HG03280 (cell line): ENCODE data around the gene RBM14.
"Not testable (repeated sequence)": the region's sequence is repeated elsewhere in the genome, so short reads cannot be mapped to it uniquely, and the experiment has no call there.

Experiments
- ATAC-seq: cut with Tn5 transposase; IDR thresholded peaks from one replicate; pipeline ENCODE4 v1.9.1; 2021; ENCODE audit warnings: mild to moderate bottlenecking, moderate library complexity; ENCODE audit not compliant: unreplicated experiment

The RBM14 gene

DNA sequence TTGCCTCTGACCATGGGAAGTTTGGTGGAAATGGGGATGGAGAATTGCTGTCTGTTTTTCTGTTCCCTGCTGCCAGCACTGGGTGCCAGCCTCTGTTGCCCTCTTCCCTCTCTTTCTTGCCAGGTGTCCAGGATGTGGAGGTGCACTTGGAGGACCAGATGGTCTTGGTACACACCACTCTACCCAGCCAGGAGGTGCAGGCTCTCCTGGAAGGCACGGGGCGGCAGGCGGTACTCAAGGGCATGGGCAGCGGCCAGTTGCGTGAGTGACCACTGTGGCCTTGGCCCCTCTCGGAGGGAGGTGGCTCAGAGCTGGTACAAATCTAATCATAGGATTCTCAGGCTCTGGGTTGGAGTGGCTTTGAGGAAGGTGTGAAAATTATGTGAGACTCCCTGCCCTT is 17.4 kb upstream of the RBM14 start:
- no peak for ATAC-seq

DNA sequence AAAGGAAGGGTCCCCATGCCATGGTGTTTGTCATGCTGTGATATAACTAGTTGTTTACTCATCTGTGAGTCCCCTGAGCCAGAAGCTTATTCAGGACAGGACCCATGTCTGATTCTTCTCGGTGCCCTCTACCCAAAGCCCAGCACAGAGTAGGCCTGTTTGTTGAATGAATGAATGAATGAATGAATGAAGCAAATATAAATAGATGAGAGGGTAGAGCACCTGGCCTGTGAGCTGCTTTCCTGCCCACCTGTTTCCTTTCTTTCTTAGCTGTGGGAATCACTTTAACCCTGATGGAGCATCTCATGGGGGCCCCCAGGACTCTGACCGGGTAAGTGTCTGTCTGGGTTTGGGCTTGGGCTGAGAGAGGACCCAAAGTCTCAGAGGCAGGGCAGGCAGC is 16.2 kb upstream of the RBM14 start:
- no peak for ATAC-seq

DNA sequence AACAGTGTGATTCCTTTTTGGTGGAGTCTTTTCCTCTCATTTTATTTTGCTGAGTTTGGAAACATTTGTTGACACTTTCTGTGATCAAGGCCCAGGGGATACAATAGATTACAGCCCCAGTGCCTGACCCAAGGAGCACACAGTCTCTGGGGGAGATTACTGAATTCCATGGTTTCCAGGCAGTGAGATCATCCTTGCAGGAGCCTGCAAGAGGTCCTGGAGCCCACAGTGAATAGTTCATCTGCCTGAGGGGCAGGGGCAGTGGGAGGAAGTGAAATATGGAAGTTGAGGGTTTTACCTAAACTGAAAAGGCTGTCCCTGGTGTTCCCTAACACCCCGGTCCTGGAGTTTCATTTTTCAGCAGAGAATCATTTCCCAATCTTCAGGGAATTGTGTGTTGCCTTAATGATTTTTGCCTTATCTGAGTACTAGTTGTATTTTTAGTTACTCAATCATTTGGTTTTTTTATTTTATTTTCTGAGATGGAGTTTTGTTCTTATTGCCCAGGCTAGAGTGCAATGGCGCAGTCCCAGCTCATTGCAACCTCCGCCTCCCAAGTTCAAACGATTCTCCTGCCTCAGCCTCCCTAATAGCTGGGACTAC is 15.7 kb upstream of the RBM14 start:
- ATAC-seq, result no peak

DNA sequence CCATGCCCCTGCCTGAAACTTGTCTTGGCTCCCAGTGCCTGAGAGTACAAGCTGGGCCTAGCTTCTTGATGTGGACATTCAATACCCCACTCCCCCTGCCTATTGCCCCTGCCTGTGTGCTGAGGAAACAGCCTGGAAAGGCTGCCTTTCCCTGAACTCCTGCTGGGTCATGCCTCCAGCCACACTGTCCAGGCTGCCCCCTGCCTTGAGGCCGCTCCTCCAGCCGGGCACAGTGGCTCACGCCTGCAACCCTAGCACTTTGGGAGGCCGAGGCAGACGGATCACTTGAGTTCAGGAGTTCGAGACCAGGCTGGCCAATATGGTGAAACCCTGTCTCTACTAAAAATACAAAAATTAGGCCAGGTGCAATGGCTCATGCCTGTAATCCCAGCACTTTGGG is 13.4 kb upstream of the RBM14 start:
- ATAC-seq, result no peak

DNA sequence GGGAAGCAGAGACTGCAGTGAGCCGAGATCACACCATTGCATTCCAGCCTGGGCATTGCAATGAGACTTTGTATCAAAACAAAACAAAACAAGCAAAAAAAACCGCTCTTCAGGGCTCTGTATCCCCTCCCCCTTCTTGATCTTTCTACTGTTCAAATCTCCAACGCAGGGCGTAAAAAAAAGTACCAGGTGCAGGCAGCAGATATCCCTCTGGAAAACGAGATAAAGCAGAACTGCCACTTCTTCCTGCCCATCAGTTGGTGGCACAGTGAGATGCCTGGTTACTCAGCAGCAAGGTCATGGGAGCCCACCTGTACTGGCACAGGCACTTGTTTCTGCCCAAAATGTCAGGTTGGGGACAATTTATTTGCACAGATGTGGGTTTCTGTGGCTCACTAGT is 12.3 kb upstream of the RBM14 start:
- ATAC-seq, result no peak

DNA sequence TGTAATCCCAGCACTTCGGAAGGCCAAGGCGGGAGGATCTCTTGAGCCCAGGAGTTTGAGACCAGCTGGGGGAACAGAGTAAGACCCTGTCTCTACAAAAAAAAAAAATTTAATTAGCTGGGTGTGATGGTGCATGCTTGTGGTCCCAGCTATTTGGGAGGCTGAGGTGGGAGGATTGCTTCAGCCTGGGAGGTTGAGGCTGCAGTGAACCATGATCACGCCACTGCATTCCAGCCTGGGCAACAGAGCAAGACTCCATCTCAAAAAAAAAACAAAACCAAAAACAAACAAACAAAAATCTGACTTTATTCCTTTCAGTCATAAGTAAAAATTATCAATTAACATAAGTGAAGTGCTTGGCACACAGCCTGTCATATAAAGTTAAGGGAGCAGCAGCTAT is 9.8 kb upstream of the RBM14 start:
- not testable (repeated sequence) for ATAC-seq

DNA sequence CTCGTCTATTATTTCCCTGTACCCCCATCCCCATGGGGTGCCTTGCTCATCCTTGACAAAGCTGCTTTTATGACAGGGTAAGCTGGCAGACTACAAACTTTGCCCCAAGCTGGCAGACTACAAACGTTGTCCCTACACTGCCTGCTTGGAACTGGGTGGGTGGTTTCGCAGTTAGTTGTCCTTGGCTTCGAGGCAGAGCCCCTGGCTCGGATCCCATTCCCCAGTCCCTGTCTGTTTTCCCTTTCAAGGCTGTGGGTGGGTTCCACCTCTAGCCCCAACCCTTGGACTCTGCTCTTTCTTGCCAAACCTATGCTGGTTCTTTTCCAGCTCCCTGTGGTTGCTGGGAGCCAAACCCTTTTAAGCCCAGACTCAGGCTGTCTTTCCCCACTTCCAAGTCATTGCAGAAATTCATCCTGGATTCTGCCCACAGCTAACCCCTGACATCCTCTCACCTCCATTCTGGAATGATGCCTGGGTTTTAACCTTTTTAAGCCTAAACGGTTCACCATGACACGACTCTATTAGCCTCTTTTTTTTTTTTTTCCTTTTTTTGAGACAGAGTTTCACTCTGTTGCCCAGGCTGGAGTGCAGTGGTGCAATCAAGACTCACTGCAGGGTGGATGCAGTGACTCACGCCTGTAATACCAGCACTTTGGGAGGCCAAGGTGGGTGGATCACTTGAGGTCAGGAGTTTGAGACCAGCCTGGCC is 9.2 kb upstream of the RBM14 start:
- no peak for ATAC-seq

DNA sequence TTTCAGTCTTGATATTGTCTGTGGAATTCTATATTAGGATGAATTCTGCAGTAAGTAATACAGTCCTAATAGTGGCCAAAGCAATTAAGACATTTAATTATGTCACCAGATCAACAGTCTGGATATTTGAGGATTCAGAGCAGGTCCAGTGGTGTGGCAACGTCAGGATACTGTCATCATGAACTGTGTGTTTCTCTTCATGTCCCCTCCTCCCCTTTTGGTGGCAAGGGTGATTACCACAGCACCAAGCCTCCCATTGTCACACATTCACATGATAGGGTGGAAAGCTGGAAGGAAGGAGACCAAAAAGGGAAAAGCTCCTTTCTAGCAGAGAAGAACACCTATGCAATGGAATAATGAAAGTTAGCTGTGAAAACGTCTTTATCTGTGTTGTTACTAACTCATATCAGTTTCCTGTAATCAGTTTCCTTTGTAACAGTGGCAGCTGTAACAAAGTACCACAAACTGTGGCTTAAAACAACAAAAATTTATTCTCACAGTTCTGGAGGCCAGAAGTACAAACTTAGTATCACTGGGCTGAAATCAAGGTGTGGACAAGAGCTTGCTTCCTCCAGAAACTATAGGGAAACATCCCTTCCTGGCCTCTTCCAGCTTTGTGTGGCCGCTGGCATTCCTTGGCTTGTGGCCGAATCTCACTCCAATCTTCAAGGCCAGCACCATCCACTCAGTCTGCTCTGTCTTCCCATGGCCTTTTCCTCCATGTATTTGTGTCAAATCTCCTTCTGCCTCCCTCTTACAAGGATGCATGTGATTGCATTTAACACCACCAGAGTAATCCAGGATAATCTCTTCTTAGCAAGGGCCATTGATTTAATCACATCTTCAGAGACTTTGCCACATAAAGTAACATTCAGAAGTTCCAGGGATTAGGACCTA is 6.5 kb upstream of the RBM14 start:
- no peak for ATAC-seq

DNA sequence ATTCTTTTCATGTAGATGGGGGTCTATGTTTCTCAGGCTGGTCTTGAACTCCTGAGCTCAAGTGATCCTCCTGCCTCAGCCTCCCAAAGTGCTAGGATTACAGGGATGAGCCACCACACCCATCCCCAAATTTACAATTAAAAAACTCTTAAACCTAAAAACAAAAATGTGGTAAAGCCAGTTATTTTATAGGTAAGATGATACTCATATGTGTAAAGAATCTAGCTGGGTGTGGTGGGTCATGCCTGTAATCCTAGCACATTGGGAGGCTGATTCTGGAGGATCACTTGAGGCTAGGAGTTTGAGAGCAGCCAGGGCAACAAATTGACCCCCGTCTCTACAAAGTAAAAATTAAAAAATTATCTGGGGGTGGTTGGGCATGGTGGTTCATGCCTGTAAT is 4.0 kb upstream of the RBM14 start:
- ATAC-seq, result no peak

DNA sequence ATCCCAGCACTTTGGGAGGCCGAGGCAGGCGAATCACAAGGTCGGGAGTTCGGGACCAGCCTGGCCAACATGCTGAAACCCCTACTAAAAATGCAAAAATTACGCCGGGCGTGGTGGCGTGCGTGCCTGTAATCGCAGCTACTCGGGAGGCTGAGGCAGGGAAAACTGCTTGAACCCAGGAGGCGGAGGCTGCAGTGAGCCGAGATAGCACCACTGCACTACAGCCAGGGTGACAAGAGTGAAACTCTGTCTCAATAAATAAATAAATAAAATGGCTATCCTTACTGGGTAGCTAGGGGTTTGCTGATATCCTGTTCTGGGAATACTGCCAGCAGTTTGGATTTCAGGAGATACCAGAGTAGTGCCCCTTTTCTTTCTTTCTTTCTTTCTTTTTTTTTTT is 2.4 kb upstream of the RBM14 start:
- ATAC-seq, result no peak

DNA sequence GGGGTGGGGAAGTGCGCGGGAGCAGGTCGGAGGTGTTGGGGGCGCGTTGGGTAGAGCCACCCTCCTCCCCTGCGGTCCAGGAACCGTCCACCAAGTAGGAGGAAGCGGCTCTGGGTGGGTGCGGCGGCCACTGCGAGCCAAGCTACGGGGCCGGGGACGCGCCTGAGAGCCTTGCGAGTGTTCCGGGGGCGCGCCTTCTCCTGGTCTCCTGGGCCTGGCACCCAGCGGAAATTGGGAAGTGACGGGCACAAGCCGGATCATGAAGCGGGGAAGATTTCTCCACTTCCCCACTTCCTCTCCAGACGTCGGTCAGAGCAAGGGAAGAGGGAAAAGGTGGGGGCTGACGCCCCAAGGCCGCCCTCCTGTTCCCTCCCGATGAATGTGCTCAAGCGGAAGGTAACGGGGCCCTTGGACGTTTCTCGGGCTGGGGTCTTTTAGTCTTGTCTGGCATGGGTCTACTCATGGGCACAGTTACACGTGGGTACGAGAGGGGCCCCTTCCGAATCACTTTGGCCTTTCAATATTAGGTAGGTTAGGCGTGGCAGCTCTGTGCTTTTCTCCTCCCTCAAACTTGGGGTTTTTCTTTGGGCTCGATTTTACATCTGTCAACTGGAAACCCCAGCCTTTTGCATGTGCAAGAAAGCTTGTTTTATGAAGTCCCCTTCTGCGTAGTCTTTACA is 865 bp downstream of the RBM14 start:
- no peak for ATAC-seq

DNA sequence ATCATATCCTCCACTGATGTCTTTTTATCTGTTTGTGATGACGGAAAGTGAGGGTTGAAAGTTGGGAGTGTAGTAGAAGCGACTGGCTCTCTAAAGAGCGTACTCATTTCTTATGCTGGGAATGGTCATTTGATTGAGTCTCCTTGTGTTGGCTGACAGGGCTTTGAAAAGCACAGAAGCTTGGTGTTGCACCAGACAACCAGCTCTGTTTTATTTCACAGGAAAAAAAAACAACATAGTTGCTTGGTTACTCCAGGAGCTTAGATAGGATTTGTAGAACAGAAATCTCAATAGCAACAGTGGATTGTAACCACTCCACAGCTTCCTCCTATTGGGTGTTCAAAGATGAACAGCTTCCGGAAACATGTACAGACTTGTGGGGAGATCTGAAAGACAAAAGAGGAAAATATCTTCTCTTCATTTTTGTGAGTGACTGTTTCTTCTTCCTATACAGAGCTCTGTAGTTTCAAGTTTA is 2.7 kb downstream of the RBM14 start:
- no peak for ATAC-seq

DNA sequence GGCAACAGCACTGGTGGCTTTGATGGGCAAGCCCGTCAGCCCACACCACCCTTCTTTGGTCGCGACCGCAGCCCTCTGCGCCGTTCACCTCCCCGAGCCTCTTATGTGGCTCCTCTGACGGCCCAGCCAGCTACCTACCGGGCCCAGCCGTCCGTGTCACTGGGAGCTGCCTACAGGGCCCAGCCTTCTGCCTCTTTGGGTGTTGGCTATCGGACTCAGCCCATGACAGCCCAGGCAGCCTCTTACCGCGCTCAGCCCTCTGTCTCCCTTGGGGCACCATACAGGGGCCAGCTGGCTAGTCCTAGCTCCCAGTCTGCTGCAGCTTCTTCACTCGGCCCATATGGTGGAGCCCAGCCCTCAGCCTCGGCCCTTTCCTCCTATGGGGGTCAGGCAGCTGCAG is 8.0 kb downstream of the RBM14 start:
- no peak for ATAC-seq

DNA sequence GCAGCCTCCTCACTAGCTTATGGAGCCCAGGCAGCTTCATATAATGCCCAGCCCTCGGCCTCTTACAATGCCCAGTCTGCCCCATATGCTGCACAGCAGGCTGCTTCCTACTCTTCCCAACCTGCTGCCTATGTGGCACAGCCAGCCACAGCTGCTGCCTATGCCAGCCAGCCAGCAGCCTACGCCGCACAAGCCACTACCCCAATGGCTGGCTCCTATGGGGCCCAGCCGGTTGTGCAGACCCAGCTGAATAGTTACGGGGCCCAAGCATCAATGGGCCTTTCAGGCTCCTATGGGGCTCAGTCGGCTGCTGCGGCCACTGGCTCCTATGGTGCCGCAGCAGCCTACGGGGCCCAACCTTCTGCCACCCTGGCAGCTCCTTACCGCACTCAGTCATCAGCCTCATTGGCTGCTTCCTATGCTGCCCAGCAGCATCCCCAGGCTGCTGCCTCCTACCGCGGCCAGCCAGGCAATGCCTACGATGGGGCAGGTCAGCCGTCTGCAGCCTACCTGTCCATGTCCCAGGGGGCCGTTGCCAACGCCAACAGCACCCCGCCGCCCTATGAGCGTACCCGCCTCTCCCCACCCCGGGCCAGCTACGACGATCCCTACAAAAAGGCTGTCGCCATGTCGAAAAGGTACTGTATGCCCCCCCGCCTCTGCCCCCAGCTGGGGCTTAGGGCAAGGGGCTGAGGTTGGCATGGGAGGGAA is 8.8 kb downstream of the RBM14 start:
- no peak for ATAC-seq

DNA sequence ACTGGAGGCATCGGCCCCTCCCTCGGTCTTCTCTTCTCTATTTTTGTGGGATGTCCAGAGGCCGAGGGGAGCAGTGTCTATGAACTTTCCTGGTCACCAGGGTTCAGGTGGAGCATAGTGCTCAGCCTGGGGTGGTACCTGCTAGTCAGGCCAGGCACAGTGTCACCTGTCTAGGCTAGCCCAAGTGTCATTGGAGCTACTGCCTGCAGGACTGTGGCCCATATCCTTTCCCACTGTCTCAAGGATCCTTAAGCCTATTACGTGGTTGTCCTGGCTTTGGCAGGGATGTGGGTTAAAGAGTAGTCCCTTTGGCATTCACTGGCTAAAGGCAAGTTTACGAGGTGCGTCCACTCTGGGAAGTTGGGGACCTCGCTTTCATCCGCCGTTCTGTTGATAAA is 9.3 kb downstream of the RBM14 start:
- ATAC-seq, result no peak

DNA sequence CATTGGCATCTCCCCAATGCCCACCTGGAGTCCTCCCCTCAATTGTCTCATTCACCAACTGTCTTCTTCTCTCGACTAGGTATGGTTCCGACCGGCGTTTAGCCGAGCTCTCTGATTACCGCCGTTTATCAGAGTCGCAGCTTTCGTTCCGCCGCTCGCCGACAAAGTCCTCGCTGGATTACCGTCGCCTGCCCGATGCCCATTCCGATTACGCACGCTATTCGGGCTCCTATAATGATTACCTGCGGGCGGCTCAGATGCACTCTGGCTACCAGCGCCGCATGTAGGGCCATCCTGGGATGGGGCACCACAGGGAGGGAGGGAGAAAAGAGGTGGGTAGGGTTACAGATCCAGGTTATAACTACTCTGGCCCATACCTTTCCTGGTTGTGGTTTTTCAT is 10.0 kb downstream of the RBM14 start:
- no peak for ATAC-seq

DNA sequence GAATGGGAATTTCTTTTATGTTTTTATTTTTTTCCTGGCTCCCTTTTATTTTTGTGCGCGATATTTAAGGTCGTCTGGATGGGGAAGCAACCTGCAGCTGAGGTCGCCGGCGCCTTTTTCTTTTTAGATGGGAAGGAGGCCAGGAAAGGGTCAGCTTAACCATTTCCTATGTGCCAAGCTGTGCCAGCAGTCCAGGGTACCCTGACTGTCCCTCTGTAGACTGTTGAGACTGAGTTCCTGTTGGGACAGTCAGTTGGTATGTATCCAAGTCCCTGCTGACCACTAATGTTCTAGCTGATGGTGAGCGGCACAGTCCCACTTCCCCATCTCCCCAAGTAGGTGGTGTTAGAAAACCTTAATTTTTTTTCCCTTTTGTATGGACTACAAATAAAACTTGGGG is 10.5 kb downstream of the RBM14 start:
- ATAC-seq, result no peak

DNA sequence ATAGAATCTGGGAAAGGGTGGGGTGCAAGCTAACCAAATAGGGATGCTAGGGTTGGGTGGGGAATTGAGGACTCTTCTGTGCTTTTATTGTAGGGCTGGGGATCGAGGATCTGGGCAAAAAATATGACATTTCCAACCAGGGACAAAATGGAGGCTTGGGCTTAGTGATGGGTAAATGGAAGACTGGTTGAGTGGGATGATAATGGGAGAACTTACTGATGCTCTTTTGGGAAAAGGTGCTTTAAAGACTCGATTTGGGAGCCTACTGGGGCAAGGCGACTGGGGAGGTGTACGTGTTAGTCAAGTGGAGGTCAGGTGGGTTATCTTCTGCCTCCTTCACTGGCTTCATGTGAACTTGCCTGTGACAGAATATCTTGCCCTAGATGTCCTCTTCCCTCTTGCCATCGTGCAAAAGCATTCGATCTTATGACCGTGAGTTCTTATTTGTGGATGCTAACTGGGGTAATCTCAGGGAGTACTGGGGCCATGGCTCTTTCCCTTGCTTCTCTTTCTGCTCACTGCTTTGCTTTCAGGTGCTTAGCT is 11.7 kb downstream of the RBM14 start:
- ATAC-seq, result no peak

DNA sequence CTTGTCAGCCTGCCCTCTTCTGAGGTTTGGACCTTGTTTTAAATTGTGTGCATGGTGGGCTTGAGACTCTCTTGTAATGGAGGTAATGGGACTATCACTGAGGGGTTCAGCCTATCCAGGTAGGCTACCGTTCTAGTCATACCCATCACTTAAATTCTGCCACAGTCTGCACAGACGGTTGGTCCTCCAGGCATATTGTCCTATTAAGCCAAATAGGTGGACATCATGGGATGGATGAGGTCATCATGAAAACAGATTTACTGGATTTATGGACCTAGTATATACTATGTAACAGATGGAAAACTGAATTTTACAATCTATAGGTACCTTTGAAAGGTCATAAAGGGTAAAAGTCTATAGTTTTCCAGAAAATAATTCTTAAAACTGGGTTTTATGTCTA is 12.9 kb downstream of the RBM14 start:
- ATAC-seq, result no peak

DNA sequence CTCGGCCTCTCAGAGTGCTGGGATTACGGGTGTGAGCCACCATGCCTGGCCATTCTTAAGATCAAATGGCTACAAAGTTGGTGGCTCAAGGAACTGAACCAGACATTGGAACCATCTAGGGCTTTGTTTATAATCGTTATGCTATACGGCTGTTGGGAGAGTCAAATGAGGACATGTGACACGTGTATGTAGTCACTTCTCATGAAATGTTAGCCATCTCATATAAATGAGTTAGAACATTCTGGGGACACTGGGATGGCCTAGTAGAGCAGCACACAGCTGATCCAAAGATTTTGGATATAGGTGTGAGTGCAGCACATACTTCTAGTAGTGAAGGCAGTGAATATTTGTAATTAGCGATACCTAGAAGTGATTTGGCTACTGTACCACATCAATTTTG is 15.5 kb downstream of the RBM14 start:
- no peak for ATAC-seq
